NK-92 (cell line): ENCODE measurements around the gene TGFA.

Experiments
- DNase-seq: peaks from one replicate; lab custom pipeline; 2025; ENCODE audit not compliant: unreplicated experiment; lab: John Stamatoyannopoulos, UW

TGFA gene

DNA sequence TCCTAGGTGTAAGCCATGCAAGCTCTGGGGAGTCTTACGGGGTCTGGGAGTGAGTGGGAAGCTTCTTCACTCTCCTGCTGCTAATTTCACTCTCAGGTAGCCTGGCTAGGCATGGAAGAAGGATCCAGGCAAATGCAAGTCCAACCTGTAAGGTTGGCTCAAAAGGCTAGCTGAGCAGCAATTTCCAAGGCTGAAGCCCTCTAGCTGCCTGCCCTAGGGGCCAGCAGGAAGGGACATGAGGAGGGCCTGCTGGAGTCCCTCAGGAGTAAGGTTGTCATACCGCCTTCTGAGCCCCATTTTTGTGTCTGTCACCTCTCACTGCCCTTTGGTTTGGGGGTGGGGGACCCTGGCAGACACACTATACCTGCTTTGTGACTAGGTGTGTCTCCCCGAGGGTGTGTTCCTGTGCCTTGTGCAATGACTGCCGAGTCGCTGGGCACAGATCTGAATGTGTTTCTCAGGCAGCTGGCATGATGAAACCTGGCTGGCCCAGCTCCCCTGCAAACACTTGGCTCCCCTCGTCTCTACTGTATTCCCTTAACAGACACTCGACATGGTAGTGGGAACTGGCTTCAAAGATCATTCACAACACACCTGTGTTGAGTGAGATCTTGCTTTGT, 127.8 kb downstream of the TGFA start:
- no peak for DNase-seq

GRCh38 chr2:70420740-70421139, 132.9 kb downstream of the TGFA start:
- DNase-seq: no peak

DNA sequence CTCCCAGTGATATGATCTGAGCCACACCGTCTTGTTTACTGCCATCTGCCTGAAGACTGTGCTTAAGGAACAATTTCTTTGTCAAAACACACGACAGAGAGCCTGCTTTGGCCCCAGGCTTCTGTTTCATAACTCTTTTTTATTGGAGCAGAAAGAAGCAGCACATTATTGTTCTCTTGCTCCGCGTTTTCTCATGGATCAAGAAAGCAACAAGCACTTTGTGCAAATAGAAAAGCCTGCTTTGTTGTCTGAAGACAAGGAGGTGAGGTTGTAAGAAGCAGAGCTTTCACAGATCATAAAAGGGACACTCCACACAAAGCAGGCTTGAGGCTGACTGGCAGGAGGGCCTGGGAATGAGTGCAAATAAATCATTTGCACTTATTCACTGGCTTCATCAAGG, 133.5 kb downstream of the TGFA start:
- no peak for DNase-seq

DNA sequence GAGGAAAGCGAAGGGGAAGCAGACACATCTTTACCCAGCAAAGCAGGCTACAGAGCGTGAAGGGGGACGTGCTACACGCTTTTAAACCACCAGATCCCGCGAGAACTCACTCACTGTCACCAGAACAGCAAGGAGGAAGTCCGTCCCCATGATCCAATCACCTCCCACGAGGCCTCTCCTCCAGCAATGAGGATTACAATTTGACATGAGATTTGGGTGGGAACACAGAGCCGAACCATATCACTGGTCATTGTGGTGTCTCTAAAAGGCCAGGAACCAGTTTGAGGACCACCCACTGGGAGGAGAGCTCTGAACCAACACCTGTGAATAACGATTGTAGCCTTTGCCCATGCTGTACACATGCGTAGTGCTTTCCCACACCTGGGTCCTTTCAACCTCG, 135.1 kb downstream of the TGFA start:
- no peak for DNase-seq

DNA sequence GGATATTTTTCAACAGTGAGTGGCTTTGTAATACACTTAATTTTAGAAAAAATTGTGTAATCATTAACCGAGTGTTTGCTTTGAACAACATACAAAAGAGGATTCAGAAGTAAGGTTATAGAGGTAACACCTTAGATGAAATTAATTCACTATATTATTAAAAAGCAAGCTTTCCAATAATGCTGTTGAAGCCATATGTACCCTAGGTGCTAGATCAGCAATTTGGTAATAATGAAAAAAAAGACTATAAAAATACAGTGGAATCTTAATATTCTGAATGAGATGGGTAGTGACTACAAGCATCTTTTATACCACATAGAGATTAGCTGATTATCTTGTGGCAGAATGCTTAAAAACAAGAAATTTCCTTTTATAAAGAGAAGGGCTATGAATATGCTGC, 136.6 kb downstream of the TGFA start:
- no peak for DNase-seq

DNA sequence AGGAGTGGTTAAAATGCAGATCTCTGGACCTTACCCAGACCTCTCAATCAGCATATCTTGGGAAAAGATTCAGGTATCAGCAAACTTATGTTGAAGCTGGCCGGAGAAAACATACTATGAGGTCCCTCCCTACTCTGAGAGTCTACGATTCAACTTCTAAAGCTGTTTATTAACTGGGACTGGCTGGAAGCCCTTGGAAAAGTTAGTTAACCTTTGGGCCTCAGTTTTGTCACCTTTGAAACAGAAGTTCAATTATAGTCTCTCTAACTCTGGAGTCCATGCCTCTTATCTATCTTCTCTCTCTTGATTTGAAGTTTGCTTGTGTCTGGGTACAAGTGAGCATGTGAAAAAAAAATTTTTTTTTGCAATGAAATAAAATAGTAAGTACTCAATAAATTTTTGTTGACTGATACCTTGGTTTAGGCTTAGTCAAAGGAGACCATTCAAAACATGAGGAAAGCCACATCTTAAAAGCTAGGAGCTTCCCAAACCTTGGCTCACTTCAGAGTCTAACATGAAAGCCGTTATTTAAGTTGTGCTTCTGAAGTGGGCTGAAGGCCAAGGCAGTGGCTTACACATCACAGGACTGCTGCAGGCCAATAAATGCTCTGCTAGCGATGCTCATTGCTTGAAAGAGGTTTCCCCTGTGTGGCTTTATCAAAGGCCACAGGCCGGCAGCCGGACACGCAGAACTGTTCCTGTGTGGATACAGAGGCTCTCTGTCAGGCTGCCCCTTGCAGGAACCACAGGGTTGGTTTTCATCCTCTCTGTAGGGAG, 141.1 kb downstream of the TGFA start:
- DNase-seq: no peak

- DNase-seq: no peak
These were observed 142.0 kb downstream of the TGFA start for GRCh38 chr2:70411483-70412125.

DNA sequence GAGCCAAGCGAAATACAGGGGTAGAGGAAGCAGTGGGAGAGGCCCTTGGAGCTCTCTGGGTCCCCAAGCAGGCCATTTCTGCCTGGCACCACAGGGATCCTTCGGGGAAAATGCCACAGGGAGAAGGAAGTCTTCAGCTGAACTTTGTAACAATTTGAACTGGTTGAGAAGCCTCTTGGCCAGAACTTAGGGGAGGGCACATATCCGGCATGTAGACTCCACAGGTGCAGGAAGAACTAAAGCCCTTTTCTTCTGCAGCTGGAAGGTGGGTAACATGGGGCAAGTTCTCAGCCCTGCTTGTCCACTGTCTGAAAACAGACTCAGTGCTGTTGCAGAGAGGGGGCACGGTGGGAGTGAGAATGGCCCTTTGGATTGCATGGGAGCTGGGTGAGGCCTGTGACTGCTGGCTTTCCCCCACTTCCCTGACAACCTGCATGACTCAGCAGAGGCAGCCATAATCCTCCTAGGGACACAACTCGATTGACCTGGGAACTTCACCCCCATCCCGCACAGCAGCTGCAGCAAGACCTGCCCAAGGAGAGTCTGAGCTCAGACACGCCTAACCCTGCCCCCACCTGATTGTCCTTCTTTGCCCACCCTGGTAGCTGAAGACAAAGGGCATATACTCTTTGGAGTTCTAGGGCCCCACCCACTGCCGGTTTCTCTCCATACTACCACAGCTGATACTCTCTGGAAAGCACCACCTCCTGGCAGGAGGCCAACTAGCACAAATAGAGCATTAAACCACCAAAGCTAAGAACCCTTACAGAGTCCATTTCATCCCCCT, 150.2 kb downstream of the TGFA start:
- no peak for DNase-seq

GRCh38 chr2:70400539-70400938, 153.1 kb downstream of the TGFA start:
- no peak for DNase-seq

DNA sequence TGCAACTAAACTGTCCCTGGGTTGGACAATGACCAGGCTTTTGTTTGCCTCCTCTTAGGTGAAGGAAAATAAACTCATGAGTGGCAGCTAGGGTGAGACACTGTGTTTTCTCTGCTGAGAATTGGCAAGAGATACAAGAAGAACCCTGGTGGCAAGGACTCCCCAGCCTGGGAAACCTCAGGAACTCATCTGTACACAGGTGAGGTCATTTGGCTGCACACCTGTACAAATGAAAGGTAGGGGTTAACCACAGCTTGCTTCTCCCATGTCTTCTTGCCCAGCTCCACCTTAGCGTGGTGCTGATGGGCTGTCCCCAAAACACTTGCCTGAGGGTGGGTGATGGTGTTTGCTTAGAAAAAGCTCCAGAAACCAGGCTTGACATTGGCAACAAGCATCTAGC, 154.6 kb downstream of the TGFA start:
- DNase-seq: no peak
